IMR-90 (cell line): ENCODE data around the gene FRMD6. TPM values are rescaled to one million over a fixed set of nuclear protein-coding genes. Genes with fewer than 3 reads are reported as not detected.

Source experiments
- ATAC-seq: fragments of 200-7000 bp; cut with Tn5 transposase; 2 replicates; pipeline ENCODE4 v1.9.1; 2020; ENCODE audit warnings: low read depth, mild to moderate bottlenecking, moderate library complexity
- BruUV-seq: library from RNA; stranded (reverse); fragments of 400-500 nt; replicated peaks from 2 replicates; lab custom pipeline; 2021; lab: Mats Ljungman, UMichigan
- CTCF ChIA-PET: fragments of 300-600 bp; formaldehyde crosslinking; extraction: SDS; loops from one replicate; lab custom pipeline; 2021; ENCODE audit warnings: antibody characterized with exemption; lab: Yijun Ruan, JAX
- POLR2A ChIA-PET: fragments of 300-600 bp; sonication (Branson Sonifier 250); formaldehyde crosslinking; loops from one replicate; lab custom pipeline; 2022; ENCODE audit warnings: antibody characterized with exemption; ENCODE audit not compliant: unreplicated experiment; lab: Charles Lee
- DNase-seq: peaks from one replicate; pipeline ENCODE4 v3.0.0; 2013
- H2AFZ ChIP-seq: replicated peaks from 2 replicates; pipeline ENCODE3; 2013; ENCODE audit warnings: low read length, mild to moderate bottlenecking; ENCODE audit not compliant: poor library complexity
- H2AK5ac ChIP-seq: 2 replicates; pipeline ENCODE4 v1.6.1; 2013; ENCODE audit warnings: low read depth, low read length, inconsistent platforms
- H2AK9ac ChIP-seq: replicated peaks from 2 replicates; pipeline ENCODE3; 2013; ENCODE audit warnings: mild to moderate bottlenecking, low read depth, low read length, moderate library complexity; ENCODE audit not compliant: poor library complexity
- H2BK120ac ChIP-seq: 2 replicates; pipeline ENCODE4 v1.6.1; 2013; ENCODE audit warnings: low read depth, low read length, inconsistent platforms
- H2BK15ac ChIP-seq: 3 replicates; pipeline ENCODE4 v1.6.1; 2013; ENCODE audit warnings: low read depth, low read length, inconsistent platforms
- H2BK20ac ChIP-seq: 2 replicates; pipeline ENCODE4 v1.6.1; 2013; ENCODE audit warnings: low read depth, mild to moderate bottlenecking, inconsistent platforms, low read length, moderate library complexity
- H2BK5ac ChIP-seq: 2 replicates; pipeline ENCODE4 v1.6.1; 2013; ENCODE audit warnings: mild to moderate bottlenecking, low read depth, low read length, inconsistent platforms; ENCODE audit not compliant: poor library complexity, severe bottlenecking
- H3K14ac ChIP-seq: replicated peaks from 2 replicates; pipeline ENCODE4 v1.6.1; 2013; ENCODE audit warnings: low read depth, low read length, inconsistent platforms
- H3K18ac ChIP-seq: 2 replicates; pipeline ENCODE4 v1.6.1; 2013; ENCODE audit warnings: low read depth, low read length, control low read depth
- H3K23ac ChIP-seq: 2 replicates; pipeline ENCODE4 v1.6.1; 2013; ENCODE audit warnings: low read depth, low read length, inconsistent platforms
- H3K27ac ChIP-seq: 2 replicates; pipeline ENCODE4 v1.5.1; 2013; ENCODE audit warnings: mild to moderate bottlenecking, control low read depth, low read length; ENCODE audit not compliant: insufficient read depth
- H3K27me3 ChIP-seq: 2 replicates; pipeline ENCODE4 v1.6.1; 2013; ENCODE audit warnings: low read length; ENCODE audit not compliant: control insufficient read depth, insufficient read depth
- H3K36me3 ChIP-seq: 2 replicates; pipeline ENCODE4 v1.6.1; 2013; ENCODE audit warnings: low read length, mixed read lengths; ENCODE audit not compliant: control insufficient read depth, insufficient read depth
- H3K4ac ChIP-seq: 2 replicates; pipeline ENCODE4 v1.6.1; 2013; ENCODE audit warnings: low read depth, low read length, inconsistent platforms
- H3K4me1 ChIP-seq: 2 replicates; pipeline ENCODE4 v1.6.1; 2013; ENCODE audit warnings: low read length, mixed read lengths; ENCODE audit not compliant: control insufficient read depth, insufficient read depth
- H3K4me2 ChIP-seq: 2 replicates; pipeline ENCODE4 v1.6.1; 2013; ENCODE audit warnings: low read depth, mild to moderate bottlenecking, control low read depth, low read length, moderate library complexity
- H3K4me3 ChIP-seq: 2 replicates; pipeline ENCODE4 v1.5.1; 2013; ENCODE audit warnings: low read depth, mild to moderate bottlenecking, control low read depth, low read length, moderate library complexity; ENCODE audit not compliant: insufficient read depth
- H3K56ac ChIP-seq: 2 replicates; pipeline ENCODE4 v1.6.1; 2013; ENCODE audit warnings: low read length, inconsistent platforms; ENCODE audit not compliant: insufficient read depth; ENCODE audit errors: extremely low read depth
- H3K79me1 ChIP-seq, 2 experiments: 2 replicates each; pipeline ENCODE4 v1.6.1; 2013; ENCODE audit warnings: low read length in 2 of 2, inconsistent platforms in 1 of 2, low read depth in 1 of 2
- H3K9ac ChIP-seq: 2 replicates; pipeline ENCODE4 v1.6.1; 2013; ENCODE audit warnings: low read depth, low read length, control low read depth
- H3K9me1 ChIP-seq: 2 replicates; pipeline ENCODE4 v1.6.1; 2013; ENCODE audit warnings: low read length, inconsistent platforms; ENCODE audit not compliant: insufficient read depth
- H3K9me3 ChIP-seq: 2 replicates; pipeline ENCODE4 v1.6.1; 2013; ENCODE audit warnings: low read length; ENCODE audit not compliant: control insufficient read depth, insufficient read depth
- H4K20me1 ChIP-seq: 2 replicates; pipeline ENCODE4 v1.6.1; 2013; ENCODE audit warnings: low read length, inconsistent platforms; ENCODE audit not compliant: insufficient read depth
- H4K5ac ChIP-seq: 2 replicates; pipeline ENCODE4 v1.6.1; 2013; ENCODE audit warnings: mild to moderate bottlenecking, low read depth, low read length, control low read depth
- H4K8ac ChIP-seq, 2 experiments: 2 replicates each; pipeline ENCODE4 v1.6.1; 2013; ENCODE audit warnings: low read depth in 2 of 2, low read length in 2 of 2, control low read depth in 1 of 2, inconsistent platforms in 1 of 2
- H4K91ac ChIP-seq: 2 replicates; pipeline ENCODE4 v1.6.1; 2013; ENCODE audit warnings: low read depth, low read length, inconsistent platforms; ENCODE audit not compliant: insufficient read depth
- CTCF ChIP-seq: conservative IDR thresholded peaks from 2 replicates; pipeline ENCODE4 v1.5.1; 2012; ENCODE audit warnings: mild to moderate bottlenecking, low read depth, low read length, improper control_type of control experiment
- ELK1 ChIP-seq: fragments of 150-350 bp; IDR thresholded peaks from 2 replicates; pipeline ENCODE4 v1.6.1; 2016; ENCODE audit warnings: low read depth, mild to moderate bottlenecking, low read length, moderate library complexity, borderline replicate concordance
- FOS ChIP-seq: fragments of 150-350 bp; IDR thresholded peaks from 2 replicates; pipeline ENCODE4 v1.6.1; 2016; ENCODE audit warnings: low read depth, low read length
- MAZ ChIP-seq: IDR thresholded peaks from 2 replicates; pipeline ENCODE4 v1.6.1; 2012; ENCODE audit warnings: low read depth, mild to moderate bottlenecking, low read length, improper control_type of control experiment, moderate library complexity, borderline replicate concordance
- MXI1 ChIP-seq: IDR thresholded peaks from 2 replicates; pipeline ENCODE4 v1.6.1; 2012; ENCODE audit warnings: low read depth, mild to moderate bottlenecking, low read length, moderate library complexity, borderline replicate concordance
- POLR2A ChIP-seq: IDR thresholded peaks from 2 replicates; pipeline ENCODE4 v1.6.1; 2012; ENCODE audit warnings: mild to moderate bottlenecking, low read depth, low read length
- RAD21 ChIP-seq: IDR thresholded peaks from 2 replicates; pipeline ENCODE4 v1.6.1; 2012; ENCODE audit warnings: low read length, improper control_type of control experiment
- RCOR1 ChIP-seq: IDR thresholded peaks from 2 replicates; pipeline ENCODE4 v1.6.1; 2012; ENCODE audit warnings: mild to moderate bottlenecking, low read length, improper control_type of control experiment; ENCODE audit not compliant: insufficient replicate concordance
- RFX5 ChIP-seq: IDR thresholded peaks from 2 replicates; pipeline ENCODE4 v1.8.0; 2012; ENCODE audit warnings: low read depth, mild to moderate bottlenecking, low read length, moderate library complexity
- SMC3 ChIP-seq: fragments of 150-350 bp; IDR thresholded peaks from 2 replicates; pipeline ENCODE4 v1.6.1; 2016; ENCODE audit warnings: low read depth, mild to moderate bottlenecking, antibody characterized with exemption, low read length, moderate library complexity
- USF2 ChIP-seq: fragments of 150-350 bp; IDR thresholded peaks from 2 replicates; pipeline ENCODE4 v1.6.1; 2017; ENCODE audit warnings: mild to moderate bottlenecking, antibody characterized with exemption, low read length, low read depth
- WGBS, 2 experiments: methylation state at CpG; one replicate each; pipeline versions ENCODE4 v1.1.5 to v1.1.7; 2013; ENCODE audit warnings: missing lambda C conversion rate in 2 of 2; ENCODE audit not compliant: insufficient read length in 1 of 2; ENCODE audit errors: extremely low coverage in 2 of 2; 5-methylcytosine and 5-hydroxymethylcytosine counted together
- dilution Hi-C: fragments of 300-500 bp; cut with HindIII; formaldehyde crosslinking; loops from one replicate; pipeline ENCODE4 v1.14.3; 2018; ENCODE audit warnings: low sequenced_read_pairs; ENCODE audit not compliant: unreplicated experiment
- in situ Hi-C: fragments of 300-500 bp; cut with MboI; formaldehyde crosslinking; loops from 3 replicates; pipeline ENCODE4 v1.14.3; 2019; ENCODE audit warnings: low sequenced_read_pairs, inconsistent platforms, mixed read lengths
- intact Hi-C: fragments of 100-400 bp; cut with micrococcal nuclease; formaldehyde crosslinking; loops from 2 replicates; pipeline ENCODE4 v1.10.0; 2022
- polyA plus RNA-seq, 3 experiments: library from polyadenylated mRNA; depleted of rRNA; stranded (reverse); fragments of >200 nt; gene quantifications; 2 replicates each; pipeline ENCODE4 v1.2.3, GENCODE V29; 2012; ENCODE audit warnings: low replicate concordance in 1 of 3
- total RNA-seq: library from RNA; depleted of rRNA; stranded (reverse); fragments of >200 nt; gene quantifications from 2 replicates; pipeline ENCODE4 v1.2.3, GENCODE V29; 2012

Gene FRMD6
- total and polyA plus RNA-seq, 2 of the 4 experiments (the other 2 are of a cell fraction) = 243 to 682 TPM

GRCh38 chr14:51727526-51727925, 75.8 kb downstream of the FRMD6 start:
- peaks cover 26% of the 10 kb centered on the region for H4K20me1 ChIP-seq
- dilution Hi-C loops (no loop called here), intact Hi-C loops (no loop called here), in situ Hi-C loops (no loop called here)
- peaks cover 39% of the 10 kb centered on the region for H3K36me3 ChIP-seq
- H3K4me3 ChIP-seq = no peak overlapping the region
- 96% methylated on average over 4 of the region's 5 CpGs; no CpG with 5 or more reads in 1 of the 2 experiments for WGBS, 2 experiments
- H3K9ac ChIP-seq = no peak overlapping the region
- DNase-seq (peak; percentile 7), ATAC-seq (no peak)
- no peak overlapping the region for H2AK9ac ChIP-seq
- no peaks in the 10 kb centered on the region for H3K27me3 ChIP-seq
- no peak for TF ChIP-seq ELK1
- no peak for TF ChIP-seq CTCF
- TF ChIP-seq RAD21 = no peak
- no peak for TF ChIP-seq FOS
- no peak for TF ChIP-seq MAZ
- no peak for TF ChIP-seq USF2
- no peak for TF ChIP-seq MXI1
- TF ChIP-seq RCOR1 = no peak
- TF ChIP-seq SMC3 = no peak
- TF ChIP-seq RFX5 = no peak
- no peak for TF ChIP-seq POLR2A
- H3K27ac ChIP-seq = no peak overlapping the region
- H2BK15ac ChIP-seq = no peak overlapping the region
- no peak overlapping the region for H4K8ac ChIP-seq
- no peak overlapping the region for H4K5ac ChIP-seq
- no peak overlapping the region for H3K14ac ChIP-seq
- H2BK120ac ChIP-seq = no peak overlapping the region
- no peak overlapping the region; the same call in 1 of the 2 replicates for H2AK5ac ChIP-seq
- no peak overlapping the region for H4K91ac ChIP-seq
- BruUV-seq = no TSS peak
- H3K4ac ChIP-seq = no peak overlapping the region
- H3K9me3 ChIP-seq = no peaks in the 10 kb centered on the region
- H2BK5ac ChIP-seq = no peak overlapping the region
- ChIA-PET POLR2A (no interaction called here), CTCF (interaction anchor here (0.6 kb wide), 1 partner anchor 106 kb away, joined by 3 read pairs; no protein-coding TSS in a partner anchor)
- H3K4me2 ChIP-seq = no peak overlapping the region
- H3K79me1 ChIP-seq = peaks cover 13 to 39% of the 10 kb centered on the region in 2 experiments
- no peak overlapping the region for H2BK20ac ChIP-seq
- H3K4me1 ChIP-seq = peaks cover 6% of the 10 kb centered on the region
- H3K23ac ChIP-seq = no peak overlapping the region
- H3K9me1 ChIP-seq = peaks cover 12% of the 10 kb centered on the region; the same call in 1 of the 2 replicates
- no peak overlapping the region for H3K56ac ChIP-seq
- no peak overlapping the region for H2AFZ ChIP-seq
- H3K18ac ChIP-seq = no peak overlapping the region
